ENCODE results near the gene GPC4. TPM values are rescaled to one million over a fixed set of nuclear protein-coding genes. Genes with fewer than 3 reads are reported as not detected.

Gene GPC4
- 24.3 TPM for polyA plus RNA-seq (2013, experiment 1 of 2; ENCODE audit: insufficient read length)
- polyA plus RNA-seq (2013, experiment 2 of 2; ENCODE audit: insufficient read length): 33.2 TPM

DNA sequence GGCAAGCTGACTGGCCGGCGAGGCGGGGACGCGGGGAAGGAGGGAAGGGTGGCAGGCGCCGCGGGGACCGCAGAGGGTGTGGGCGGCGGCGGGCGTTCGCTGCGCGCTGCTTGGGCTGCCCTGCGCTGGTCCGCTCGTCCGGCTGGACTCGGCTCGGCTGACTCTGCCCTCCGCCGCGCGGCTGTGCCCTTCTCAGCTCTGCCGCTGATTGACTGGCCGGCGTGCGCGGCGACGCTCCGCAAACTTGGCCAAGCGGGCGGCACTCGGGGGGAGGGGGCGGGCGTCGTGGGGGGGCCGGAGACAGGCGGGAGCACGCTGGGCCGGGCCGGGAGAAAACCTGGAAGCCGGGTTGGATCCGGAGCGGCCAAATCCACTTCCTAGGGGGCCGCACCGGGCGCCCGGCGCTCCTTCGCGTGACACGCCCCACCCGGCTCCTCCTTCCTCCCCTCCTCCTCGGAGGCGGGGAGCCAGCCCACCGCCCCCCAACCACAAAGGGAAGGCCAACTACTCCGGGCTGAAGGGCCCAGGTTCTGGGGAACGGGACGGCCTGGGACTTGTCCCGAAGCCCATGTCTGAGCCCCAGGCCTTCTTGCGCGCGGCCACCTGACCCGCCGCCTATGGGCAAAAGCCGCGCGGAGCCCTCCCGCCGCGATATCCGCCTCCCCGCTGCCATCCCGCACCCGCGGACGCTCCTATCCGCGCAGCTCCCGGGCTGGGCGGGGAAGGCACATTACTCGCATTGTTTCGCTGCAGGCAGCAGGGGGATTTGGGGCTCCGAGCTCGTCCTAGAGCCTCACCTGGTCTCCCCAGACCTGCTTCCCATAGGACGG is at the start of gene GPC4:
Gene GPC4, minus strand, starts transcription at position 214 of the 830 bp plus-strand sequence. CDS start 524 bp downstream, outside the sequence.
- peak; percentile 71 for DNase-seq

DNA sequence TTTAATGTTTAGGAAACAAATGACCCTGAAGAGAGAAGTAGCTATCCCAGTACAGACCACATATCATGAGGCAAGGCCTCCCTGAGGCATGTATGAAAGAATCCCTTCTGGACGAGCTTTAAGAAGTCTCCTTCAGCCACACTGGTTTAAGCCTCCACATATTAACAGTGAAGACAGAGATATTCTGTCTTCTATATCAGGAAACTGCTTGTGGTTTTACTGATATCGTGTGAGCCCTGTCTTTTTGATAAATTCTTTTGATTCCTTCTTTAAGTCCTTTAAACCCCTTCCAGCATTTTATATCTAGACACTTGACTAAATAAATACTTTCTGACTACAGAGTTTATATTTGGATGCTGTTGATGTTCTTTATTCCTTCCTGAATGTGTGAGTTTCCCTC is 45.9 kb upstream of the GPC4 start:
- DNase-seq: no peak

DNA sequence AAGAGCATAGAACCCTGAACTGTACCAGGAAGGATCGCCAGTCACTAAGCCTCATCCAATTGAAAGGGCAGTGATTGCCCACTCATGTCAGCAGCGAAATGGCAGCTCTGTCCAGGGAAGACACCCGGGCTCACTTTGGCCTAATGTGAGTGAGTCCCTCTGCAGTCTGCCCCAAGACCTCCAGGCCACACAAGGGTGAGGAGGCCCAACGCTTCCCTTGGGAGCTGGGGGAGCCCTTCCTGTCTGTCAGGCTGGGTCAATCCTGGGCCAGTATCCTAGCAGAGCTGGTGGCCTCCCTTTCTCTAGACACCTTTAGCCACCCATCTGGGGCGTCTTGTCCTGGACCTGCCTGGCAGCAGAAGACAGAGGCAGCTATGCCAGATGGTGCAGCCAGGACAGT is 39.6 kb upstream of the GPC4 start:
- no peak for DNase-seq

DNA sequence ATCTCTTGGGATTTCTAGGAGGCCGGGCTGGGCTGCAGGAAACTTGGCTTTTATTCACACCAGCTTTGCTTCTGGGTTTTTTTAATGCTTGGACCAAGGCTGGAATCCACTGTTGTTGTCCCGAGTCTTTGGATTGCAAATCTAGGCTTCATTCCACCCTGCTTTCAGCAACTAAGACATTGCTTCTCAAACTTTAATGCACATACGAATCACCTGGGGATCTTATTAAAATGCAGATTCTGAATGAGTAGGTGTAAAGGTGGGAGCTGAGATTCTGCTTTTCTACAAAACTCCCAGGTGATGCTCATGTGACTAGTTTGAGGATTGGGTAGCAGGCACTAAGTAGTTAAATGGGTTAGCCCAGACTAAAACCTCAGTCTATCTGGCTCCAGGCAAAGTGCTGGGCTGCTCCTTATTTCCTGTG is 39.2 kb upstream of the GPC4 start:
- DNase-seq: no peak

DNA sequence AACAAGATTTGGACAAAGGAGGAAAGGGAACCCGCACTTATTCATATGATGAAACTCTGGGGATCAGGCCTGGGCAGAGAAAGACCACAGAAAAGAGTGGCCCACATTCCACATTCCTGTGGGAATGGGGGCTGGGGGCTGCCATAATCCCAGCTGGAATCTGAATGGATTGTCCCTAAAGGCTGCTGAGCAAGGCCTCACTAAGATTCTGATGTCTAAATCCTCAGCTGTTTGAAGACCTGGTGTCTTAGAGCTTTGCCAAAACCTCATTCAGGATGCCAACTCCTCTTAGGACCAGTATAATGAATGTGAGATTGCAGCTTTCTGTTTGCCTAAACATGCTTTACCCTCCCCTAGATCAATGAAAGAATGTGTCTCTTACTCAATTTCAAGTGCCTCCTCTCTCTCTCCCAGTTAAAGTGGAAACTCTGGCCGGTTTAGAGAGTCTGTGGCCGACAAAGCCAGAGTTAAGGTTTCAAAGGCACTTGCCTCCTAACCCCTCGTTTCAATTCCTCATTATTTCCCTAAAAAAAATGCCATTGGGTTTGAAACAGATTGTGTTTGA is 33.3 kb upstream of the GPC4 start:
- DNase-seq: peak; percentile 31

DNA sequence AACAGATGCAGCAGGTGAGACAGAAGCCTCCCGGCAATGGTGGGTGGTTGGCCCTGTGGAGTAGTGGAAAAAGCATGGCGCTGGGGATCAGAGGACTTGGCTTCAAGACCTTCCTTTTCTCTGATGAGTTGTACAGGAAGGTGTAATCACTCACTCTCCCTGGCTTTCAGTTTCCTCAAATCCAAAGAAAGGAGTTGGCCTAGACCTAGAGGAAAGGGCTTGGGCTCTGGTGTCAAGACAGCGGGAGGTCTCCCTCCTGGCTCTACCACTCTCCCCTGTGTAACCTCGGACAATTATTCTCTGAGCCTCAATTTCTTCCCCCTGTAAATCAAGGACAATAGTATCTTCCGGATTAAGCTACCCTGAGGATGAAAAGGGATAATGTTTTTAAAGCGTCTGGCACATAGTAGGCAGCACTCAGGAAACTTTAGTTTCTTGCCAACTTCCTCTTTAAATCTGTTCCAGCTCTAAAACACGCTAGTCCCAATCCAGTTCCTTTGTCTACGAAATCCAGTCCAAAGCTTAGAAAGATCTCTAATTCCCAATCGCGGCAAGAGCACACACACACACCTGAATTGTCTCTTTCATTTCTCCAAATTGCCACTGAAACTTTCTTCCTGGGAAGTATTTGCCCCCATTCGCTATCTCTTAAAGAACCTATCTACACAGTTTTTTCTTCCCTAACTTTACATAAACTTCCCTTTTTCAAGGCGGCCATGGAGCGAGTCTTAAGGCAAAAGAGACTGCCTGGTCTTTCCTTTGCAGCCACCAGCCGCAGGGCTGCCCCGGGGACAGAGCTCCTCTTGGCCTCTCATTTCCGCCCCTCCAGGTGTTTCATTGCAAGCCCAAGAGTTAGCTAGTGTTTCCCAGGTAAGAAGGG is 29.9 kb upstream of the GPC4 start:
- DNase-seq: peak; percentile 26

DNA sequence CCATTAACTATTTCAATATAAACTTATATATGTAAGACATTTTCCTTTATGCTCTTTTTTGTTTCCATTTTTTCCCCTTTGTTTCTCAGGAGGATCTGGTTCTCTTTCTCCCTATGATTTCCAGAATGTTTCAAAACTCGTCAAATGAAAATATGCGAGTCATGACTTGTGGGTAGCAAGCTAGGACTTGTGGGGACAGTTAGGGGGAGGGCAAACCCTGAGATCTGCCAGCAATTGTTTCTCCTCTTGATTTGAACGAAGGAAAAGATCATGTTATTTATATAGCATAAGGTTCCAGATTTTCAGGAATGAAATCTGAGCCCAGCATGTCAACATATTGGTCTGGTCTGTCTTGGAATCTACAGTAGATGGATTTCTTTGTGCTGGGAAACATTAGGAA is 28.9 kb upstream of the GPC4 start:
- peak; percentile 54 for DNase-seq

DNA sequence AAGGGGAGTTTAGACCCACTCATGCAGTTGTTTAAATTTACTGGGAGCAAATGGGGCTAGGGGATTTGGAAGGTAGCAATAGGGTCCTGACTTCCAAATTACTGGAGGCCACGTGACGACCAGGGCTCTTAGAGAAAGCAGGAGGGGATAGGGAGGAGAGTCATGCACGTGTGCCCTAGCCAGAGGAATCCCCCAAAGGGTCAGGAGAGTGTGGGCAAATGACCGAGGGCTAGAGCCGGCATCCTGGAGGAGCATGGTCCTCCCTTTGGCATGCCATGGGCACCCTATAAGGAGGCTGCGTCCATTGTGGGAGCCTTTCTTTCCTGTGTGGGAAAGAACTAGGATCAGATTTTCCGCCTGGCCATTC is 25.5 kb upstream of the GPC4 start:
- DNase-seq: no peak

DNA sequence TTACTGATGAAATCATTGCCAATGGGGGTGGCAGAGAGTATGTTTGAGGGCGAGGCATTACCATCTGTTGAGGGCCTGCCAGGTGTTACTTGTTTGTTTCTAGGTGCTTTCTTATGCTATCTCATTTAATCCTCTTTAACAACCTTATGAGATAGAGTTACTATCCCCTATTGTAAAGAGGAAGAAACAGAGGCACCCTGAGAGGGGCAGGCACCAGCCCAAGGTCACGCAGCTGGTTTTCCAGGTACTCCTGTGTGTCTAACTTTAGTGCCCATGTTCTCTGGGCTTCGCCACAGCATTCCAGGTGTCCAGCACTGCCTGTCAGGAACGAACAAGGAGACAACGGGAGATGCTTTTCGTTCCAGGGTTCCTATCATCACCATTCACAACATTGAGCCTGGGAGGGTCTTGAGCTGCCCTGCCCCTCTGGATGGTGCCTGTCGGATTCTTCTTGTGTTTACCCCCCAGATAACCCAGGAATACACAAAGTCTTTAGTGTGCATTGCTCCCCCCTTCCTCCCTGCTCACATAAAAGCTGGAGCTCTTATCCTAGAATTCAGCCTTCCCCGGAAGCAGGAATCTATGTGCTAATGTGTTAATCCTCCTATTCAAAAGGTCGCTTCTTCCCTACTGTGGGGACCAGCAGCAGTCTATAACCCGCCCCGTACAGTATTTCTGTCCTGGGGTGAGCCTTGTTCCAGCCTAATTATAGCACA is 24.9 kb upstream of the GPC4 start:
- DNase-seq: no peak

DNA sequence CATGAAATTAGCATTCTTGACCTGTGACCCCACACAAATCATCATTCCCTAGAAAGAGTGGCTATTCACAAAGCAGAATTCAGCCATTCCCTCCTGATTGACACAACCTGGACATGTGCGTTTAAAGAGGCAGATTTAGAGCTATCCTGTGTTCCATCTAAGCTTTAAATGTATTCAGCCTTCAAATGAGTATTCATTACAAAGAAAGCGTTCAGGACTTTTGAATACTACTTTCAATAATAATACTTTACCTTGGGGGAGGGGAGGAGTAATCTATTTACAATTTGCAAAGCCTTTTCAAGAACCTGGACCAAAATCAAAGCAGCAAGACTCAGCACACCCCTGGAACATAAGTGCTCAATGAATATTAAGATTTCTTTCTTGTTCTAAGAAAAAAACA is 22.5 kb upstream of the GPC4 start:
- DNase-seq: no peak

DNA sequence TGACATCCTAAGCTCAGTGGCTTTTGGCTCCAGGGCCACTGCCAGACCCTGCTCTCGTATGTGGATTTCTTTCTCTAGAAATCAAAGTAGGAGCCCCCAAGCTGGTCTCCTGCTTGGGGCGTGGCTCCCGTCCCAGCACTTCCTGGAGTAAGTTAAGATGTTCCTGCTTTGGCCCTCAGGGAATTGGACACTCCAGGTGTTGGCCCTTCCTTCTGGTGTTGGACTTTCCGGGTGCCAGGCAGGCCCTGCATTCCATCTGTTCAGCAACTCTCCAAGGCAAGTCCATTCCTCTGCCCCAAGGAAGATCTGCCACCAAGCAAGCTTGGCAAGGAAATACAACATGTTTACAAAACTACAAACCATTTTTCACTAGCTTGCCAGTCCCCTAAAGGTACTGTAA is 22.1 kb upstream of the GPC4 start:
- DNase-seq: no peak

DNA sequence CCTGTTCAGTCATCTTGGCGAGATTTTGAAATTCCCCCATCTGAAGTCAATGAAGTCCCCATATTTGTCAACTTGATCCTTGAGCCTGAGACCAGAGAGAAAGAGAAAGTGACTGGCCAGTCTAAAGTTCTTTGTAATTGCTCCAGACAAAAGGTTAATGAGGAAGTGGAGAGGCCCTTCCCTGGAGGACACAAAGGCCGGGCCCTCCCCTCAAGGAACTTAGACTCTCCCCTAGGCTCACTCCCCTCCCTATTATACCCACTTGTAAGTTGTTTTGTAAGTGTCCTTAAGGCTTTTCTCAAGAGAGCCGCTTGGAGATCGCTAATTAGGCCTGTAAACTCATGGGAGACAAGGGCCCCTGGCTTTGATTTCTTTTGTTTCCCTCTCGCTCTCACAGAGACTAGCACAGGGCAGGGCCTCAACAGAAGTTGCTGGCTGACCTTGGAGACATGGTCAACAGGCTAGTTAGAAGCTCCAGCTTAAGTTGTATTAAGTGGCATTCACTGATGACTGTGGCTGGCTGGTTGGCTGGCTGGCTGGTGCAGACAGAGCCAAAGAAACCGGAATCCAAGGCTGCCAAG is 20.3 kb upstream of the GPC4 start:
- DNase-seq: no peak

DNA sequence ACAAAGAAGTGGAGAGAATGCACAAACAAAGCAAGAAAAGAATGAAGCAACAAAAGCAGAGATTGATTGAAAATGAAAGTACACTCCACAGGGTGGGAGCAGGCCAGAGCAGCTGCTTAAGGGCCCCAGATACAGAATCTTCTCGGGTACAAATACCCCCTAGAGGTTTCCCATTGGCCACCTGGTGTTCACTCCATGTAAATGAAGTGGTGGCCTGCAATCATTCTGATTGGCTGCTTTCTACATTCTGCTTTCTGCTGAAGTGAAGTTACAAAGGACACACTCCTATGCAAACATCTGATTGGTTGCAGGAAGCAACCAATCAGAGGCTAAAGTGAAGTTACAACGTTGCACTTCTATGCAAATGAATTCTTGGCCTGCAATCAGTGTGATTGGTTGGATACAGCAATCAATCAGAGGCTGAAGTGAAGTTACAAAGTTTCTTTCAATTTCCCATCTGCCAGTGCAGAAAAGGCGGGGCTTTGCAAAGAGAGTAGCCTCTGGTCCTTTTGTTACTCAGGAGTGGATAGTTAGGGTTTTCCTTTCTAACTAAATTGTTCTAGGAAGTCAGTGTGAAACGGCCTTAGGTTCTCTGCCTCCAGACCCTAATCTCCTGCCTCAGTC is 19.0 kb upstream of the GPC4 start:
- no peak for DNase-seq

DNA sequence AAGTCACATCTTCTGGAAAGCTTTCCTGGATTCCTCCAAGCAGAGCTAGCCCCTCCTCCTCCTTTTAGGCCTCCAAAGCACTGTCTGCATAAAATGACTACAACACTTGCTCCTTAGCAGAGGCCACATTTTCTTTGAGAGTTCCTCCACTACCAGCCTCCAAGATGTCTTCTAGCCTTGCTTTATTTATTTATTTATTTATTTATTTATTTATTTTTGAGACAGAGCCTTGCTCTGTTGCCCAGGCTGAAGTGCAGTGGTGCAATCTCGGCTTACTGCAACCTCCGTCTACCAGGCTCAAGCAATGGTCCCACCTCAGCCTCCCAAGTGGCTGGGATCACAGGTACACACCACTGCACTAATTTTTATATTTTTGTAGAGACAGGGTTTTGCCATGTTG is 4.6 kb upstream of the GPC4 start:
- no peak for DNase-seq

DNA sequence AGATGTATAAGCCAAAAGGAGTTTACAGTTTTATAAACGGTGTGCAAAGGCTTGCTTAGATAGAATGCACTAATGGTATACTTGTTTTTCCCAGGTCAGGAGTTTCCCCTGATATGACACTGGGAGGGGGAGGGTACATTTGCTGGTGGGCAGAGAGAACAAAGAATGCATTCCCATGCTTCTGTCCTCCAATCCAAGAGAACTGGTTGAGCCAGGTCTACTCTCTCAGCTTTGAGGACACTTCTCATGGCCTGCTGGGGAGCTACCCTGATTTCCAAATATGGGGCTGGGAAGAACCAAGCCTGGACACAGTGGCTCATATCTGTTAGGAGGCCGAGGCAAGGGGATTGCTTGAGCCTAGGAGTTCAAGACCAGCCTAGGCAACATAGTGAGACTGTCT is 3.3 kb upstream of the GPC4 start:
- DNase-seq: no peak

DNA sequence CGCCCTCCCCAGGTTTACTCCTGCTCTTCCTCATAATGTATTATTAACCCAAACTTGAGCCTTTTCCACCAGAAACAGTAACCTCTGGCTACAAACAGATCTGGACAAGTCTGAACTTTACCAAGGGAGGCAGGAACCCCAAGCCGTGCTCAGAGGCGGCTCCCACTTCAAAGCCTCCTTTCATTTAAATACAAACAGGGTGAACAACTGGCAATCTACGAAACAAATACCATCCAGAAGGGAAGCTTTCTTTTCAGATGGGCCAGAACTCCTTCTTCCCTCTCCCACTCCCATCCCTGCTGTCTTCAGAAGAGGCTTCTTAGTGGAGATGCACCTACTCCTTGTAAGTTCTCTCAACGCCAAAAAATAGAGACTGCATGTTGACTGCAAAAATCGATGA is 2.1 kb upstream of the GPC4 start:
- DNase-seq: no peak

DNA sequence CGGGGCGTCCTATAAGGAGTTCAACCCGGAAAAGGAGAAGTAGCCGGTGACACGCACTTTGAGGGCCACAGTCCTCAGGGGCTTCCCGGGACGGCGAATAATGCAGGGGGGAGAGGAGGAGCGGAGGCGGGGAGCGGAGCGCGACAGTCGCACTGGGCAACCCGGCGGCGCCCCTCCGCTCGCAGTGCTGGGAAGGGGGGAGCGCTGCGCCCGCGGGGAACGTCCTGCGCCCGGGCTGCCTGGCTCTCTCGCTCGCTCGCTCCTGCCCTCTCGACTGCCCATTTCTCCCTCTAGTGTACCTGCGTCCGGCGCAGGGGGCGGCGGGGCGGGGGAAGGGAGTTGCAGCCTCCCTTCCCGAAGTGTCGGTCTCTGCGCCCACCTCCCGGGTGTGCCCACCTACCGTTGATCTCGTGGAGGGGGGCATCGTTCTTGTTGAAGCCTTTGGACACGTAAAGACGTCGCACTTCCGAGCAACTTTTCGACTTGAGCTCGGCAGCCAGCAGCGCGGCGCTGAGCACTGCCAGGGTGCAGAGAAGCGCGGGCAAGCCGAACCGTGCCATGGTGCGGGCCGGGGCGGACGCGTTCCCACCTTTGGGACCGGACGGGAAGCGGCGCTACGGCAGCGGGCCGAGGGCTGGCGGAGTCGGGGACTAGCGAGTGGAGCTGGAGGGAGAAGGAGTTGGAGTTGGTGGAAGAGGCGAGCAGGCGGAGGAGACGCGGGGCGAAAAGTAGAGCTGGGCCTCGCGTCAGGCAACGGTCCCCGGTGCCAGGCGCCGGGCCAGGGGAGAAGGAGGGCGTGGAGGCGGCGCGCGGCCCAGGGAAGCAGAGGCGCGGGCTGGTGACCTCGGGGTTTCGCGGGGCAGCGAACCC is 648 bp downstream of the GPC4 start:
- DNase-seq: peak; percentile 16

DNA sequence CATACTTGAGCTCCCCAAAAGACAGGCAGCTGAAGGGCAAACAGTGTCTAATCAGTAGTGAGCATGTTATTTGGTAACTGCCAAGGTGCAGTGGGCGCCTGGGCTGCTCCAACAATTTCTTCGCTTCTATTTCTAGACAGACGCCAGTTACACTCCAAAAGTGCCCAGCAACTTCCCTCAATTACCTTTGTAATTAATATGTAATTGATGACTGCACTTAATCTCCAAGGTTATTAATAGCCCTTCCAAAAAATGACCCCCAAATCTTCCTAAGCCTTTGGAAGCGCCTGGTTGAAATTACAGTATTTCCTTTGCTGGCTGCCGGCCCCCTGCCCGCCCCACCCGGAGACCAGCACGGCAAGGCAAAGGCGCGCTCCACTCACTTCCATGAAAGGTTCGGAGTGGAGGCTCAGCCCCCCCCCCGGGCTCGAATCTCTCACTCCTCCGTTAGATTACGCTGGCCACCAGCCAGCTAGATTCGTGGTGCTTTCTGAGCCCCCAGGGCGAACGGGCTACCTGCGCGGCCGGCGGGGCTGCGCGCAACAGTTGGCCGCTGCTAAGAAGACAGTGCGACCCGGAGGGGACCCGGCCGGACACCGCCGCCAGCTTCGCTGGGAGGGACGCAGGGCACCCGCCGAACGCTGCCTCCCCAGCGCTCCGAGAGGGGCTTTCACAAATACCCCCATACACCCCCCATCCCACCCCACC is 1.9 kb downstream of the GPC4 start:
- peak; percentile 2 for DNase-seq

DNA sequence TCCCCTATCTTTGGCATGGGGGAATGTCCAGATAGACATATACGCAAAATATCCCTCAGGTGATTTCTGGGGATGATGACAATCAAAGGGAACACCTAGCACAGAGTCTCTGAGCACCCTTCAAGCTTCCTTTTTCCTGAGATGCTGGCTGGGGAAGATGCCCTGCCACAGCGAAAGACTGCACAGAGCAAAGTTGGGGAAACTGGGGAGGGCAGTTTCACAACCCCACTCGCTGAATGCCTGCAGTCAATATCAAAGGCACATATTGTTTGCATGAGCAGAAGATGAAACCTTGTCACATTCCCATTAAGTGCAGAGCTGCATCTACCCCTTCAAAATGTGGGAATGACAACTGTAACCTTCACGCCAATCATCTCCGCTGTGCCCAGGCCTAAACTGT is 2.6 kb downstream of the GPC4 start:
- DNase-seq: no peak

DNA sequence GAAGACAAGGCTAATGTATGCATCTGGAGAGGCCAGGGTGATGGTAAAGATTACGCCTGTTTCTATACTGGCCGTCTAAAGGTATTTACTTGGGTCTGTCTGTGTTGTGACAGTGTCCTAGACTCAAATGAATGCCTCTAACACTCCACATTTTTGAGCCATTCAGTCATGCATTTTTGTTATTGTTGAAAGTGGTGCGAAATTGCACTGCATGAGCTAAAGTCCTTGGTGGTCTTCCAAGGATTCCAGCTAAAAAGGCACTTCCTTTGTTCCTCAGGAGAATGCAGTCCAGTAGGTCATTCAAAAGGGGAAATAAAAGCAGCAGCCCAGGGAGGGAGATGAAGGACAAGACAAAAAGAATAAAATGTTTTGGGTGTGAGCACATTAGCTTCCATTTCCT is 3.0 kb downstream of the GPC4 start:
- peak; percentile 91 for DNase-seq

Data from fibroblast of skin of back (primary cell).